ENCODE measurements around the gene CNTN2. TPM values are rescaled to one million over a fixed set of nuclear protein-coding genes. Genes with fewer than 3 reads are reported as not detected.

The CNTN2 gene
- total and polyA plus RNA-seq, 4 donors, result 0.01 to 0.48 (median 0.07) TPM

- no peak overlapping the region for H3K4me3 ChIP-seq
- no peaks in the 10 kb centered on the region for H3K36me3 ChIP-seq (ENCODE audit: control insufficient read depth in 4 of 4, insufficient read depth in 4 of 4, low read length in 4 of 4)
- no peak overlapping the region for H3K27ac ChIP-seq (ENCODE audit: low read depth in 1 of 2, low read length in 1 of 2)
- no peaks in the 10 kb centered on the region for H3K27me3 ChIP-seq (ENCODE audit: control insufficient read depth in 3 of 3, insufficient read depth in 3 of 3, low read length in 2 of 3)
- DNase-seq (no peak), ATAC-seq (ENCODE audit: insufficient read depth, low FRiP score) (no peak)
- TF ChIP-seq, protein P1, sequence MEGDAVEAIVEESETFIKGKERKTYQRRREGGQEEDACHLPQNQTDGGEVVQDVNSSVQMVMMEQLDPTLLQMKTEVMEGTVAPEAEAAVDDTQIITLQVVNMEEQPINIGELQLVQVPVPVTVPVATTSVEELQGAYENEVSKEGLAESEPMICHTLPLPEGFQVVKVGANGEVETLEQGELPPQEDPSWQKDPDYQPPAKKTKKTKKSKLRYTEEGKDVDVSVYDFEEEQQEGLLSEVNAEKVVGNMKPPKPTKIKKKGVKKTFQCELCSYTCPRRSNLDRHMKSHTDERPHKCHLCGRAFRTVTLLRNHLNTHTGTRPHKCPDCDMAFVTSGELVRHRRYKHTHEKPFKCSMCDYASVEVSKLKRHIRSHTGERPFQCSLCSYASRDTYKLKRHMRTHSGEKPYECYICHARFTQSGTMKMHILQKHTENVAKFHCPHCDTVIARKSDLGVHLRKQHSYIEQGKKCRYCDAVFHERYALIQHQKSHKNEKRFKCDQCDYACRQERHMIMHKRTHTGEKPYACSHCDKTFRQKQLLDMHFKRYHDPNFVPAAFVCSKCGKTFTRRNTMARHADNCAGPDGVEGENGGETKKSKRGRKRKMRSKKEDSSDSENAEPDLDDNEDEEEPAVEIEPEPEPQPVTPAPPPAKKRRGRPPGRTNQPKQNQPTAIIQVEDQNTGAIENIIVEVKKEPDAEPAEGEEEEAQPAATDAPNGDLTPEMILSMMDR (IDR thresholded peaks at IDR 0.05; ENCODE audit: control extremely low read depth, extremely low read depth), result no peak
- 85 to 86% methylated on average over 12 of the region's 12 CpGs for WGBS, 2 donors
- H3K4me1 ChIP-seq (ENCODE audit: control insufficient read depth in 5 of 5, insufficient read depth in 5 of 5, low read length in 5 of 5), result peaks cover 0 to 9% (median 0%) of the 10 kb centered on the region in 5 donors
- H3K9me3 ChIP-seq (ENCODE audit: control insufficient read depth in 4 of 4, insufficient read depth in 3 of 4, low read length in 3 of 4), result no peaks in the 10 kb centered on the region
- no peak overlapping the region for H3K9ac ChIP-seq (ENCODE audit: insufficient read depth in 1 of 2, low read length in 2 of 2)
Measured at GRCh38 chr1:205071801-205072200, 28.8 kb downstream of the CNTN2 start.

DNA sequence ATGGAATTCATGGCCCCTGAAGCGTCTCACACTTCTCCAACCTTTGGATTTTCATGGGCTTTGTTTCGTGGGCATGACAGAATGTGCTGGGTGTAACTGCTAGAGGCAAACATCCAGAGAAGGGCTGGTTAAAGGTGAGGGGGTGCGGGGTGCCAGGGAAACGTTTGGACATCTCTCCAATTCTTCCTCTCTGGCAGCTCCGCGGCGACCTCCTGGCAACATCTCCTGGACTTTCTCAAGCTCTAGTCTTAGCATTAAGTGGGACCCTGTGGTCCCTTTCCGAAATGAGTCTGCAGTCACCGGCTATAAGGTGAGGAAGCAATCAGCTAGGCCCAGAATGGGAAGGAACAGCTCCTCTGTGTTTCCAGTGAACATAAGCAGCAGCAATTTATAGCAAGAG, 29.3 kb downstream of the CNTN2 start:
- H3K4me1 ChIP-seq (ENCODE audit: control insufficient read depth in 5 of 5, insufficient read depth in 5 of 5, low read length in 5 of 5), result peaks cover 0 to 9% (median 0%) of the 10 kb centered on the region in 5 donors
- no peaks in the 10 kb centered on the region for H3K36me3 ChIP-seq (ENCODE audit: control insufficient read depth in 4 of 4, insufficient read depth in 4 of 4, low read length in 4 of 4)
- no peaks in the 10 kb centered on the region for H3K27me3 ChIP-seq (ENCODE audit: control insufficient read depth in 3 of 3, insufficient read depth in 3 of 3, low read length in 2 of 3)
- H3K27ac ChIP-seq (ENCODE audit: low read depth in 1 of 2, low read length in 1 of 2), result no peak overlapping the region
- no peak overlapping the region for H3K9ac ChIP-seq (ENCODE audit: insufficient read depth in 1 of 2, low read length in 2 of 2)
- TF ChIP-seq, protein P1 (IDR thresholded peaks at IDR 0.05; ENCODE audit: control extremely low read depth, extremely low read depth), result no peak
- no peaks in the 10 kb centered on the region for H3K9me3 ChIP-seq (ENCODE audit: control insufficient read depth in 4 of 4, insufficient read depth in 3 of 4, low read length in 3 of 4)
- WGBS, 2 donors, result 78 to 91% methylated on average over 9 of the region's 9 CpGs
- H3K4me3 ChIP-seq, result no peak overlapping the region
- no peak for DNase-seq
- ATAC-seq (ENCODE audit: insufficient read depth, low FRiP score), result no peak

DNA sequence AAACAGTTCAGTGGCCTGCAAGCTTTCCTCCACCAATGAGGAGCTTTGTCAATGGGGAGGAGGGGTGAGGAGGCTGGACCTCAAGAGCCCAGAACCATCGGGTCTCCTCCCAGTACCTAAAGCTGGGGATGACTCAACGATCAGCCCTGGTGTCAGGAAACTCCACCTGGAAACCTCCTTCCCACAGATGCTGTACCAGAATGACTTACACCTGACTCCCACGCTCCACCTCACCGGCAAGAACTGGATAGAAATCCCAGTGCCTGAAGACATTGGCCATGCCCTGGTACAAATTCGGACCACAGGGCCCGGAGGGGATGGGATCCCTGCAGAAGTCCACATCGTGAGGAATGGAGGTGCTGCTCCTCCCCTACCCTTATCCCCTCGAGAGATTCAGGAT, 29.9 kb downstream of the CNTN2 start:
- H3K36me3 ChIP-seq (ENCODE audit: control insufficient read depth in 4 of 4, insufficient read depth in 4 of 4, low read length in 4 of 4), result no peaks in the 10 kb centered on the region
- H3K27me3 ChIP-seq (ENCODE audit: control insufficient read depth in 3 of 3, insufficient read depth in 3 of 3, low read length in 2 of 3), result no peaks in the 10 kb centered on the region
- 90 to 91% methylated on average over 8 of the region's 8 CpGs for WGBS, 2 donors
- ATAC-seq (ENCODE audit: insufficient read depth, low FRiP score), result no peak
- no peak overlapping the region for H3K4me3 ChIP-seq
- peaks cover 0 to 9% (median 0%) of the 10 kb centered on the region in 5 donors for H3K4me1 ChIP-seq (ENCODE audit: control insufficient read depth in 5 of 5, insufficient read depth in 5 of 5, low read length in 5 of 5)
- no peak overlapping the region for H3K27ac ChIP-seq (ENCODE audit: low read depth in 1 of 2, low read length in 1 of 2)
- TF ChIP-seq, protein P1 (IDR thresholded peaks at IDR 0.05; ENCODE audit: control extremely low read depth, extremely low read depth), result no peak
- no peaks in the 10 kb centered on the region for H3K9me3 ChIP-seq (ENCODE audit: control insufficient read depth in 4 of 4, insufficient read depth in 3 of 4, low read length in 3 of 4)
- no peak for DNase-seq
- H3K9ac ChIP-seq (ENCODE audit: insufficient read depth in 1 of 2, low read length in 2 of 2), result no peak overlapping the region

DNA sequence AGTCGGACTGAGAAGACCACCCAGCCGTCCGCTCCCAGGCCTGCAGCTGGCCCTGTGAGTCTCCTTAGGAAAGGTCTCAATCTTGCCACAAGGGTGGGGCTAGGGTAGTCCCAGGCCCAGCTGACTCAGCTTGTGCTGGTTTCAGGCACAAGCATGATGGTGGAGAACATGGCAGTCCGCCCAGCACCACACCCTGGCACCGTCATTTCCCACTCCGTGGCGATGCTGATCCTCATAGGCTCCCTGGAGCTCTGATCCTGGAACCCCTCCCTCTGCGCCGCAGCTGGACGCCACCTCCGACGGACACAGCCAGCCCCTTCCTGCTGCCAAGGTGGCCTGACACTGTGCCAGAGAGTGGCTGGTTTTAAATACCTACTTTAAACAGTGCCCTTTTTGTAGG, 30.5 kb downstream of the CNTN2 start:
- H3K27me3 ChIP-seq (ENCODE audit: control insufficient read depth in 3 of 3, insufficient read depth in 3 of 3, low read length in 2 of 3), result no peaks in the 10 kb centered on the region
- DNase-seq, result no peak
- peaks cover 0 to 6% (median 0%) of the 10 kb centered on the region in 5 donors for H3K4me1 ChIP-seq (ENCODE audit: control insufficient read depth in 5 of 5, insufficient read depth in 5 of 5, low read length in 5 of 5)
- TF ChIP-seq, protein P1 (IDR thresholded peaks at IDR 0.05; ENCODE audit: control extremely low read depth, extremely low read depth), result no peak
- H3K9me3 ChIP-seq (ENCODE audit: control insufficient read depth in 4 of 4, insufficient read depth in 3 of 4, low read length in 3 of 4), result no peaks in the 10 kb centered on the region
- H3K27ac ChIP-seq (ENCODE audit: low read depth in 1 of 2, low read length in 1 of 2), result no peak overlapping the region
- WGBS, 2 donors, result 89 to 90% methylated on average over 12 of the region's 12 CpGs
- no peak overlapping the region for H3K9ac ChIP-seq (ENCODE audit: insufficient read depth in 1 of 2, low read length in 2 of 2)
- no peaks in the 10 kb centered on the region for H3K36me3 ChIP-seq (ENCODE audit: control insufficient read depth in 4 of 4, insufficient read depth in 4 of 4, low read length in 4 of 4)
- no peak overlapping the region for H3K4me3 ChIP-seq
- no peak for ATAC-seq (ENCODE audit: insufficient read depth, low FRiP score)

Data from lung (tissue), 12 donors.